H9 (cell line): ENCODE measurements around the gene FANCI. TPM values are rescaled to one million over a fixed set of nuclear protein-coding genes. Genes with fewer than 3 reads are reported as not detected.

Source experiments
- DNase-seq: peaks from one replicate; pipeline ENCODE4 v3.0.0-alpha.2; 2017
- H2AFZ ChIP-seq: one replicate; pipeline ENCODE4 v1.6.1; 2013; ENCODE audit warnings: mild to moderate bottlenecking, low read length, control low read depth, moderate library complexity
- H2AK5ac ChIP-seq: 2 replicates; pipeline ENCODE4 v1.6.1; 2013; ENCODE audit warnings: low read length, control low read depth, mixed read lengths; ENCODE audit not compliant: insufficient read length
- H2BK120ac ChIP-seq: one replicate; pipeline ENCODE4 v1.6.1; 2013; ENCODE audit warnings: low read depth, mild to moderate bottlenecking, low read length, control low read depth, inconsistent platforms; ENCODE audit not compliant: poor library complexity, severe bottlenecking
- H2BK12ac ChIP-seq: 2 replicates; pipeline ENCODE4 v1.6.1; 2013; ENCODE audit warnings: low read length, control low read depth, mixed read lengths, low read depth; ENCODE audit not compliant: insufficient read length
- H2BK15ac ChIP-seq: 2 replicates; pipeline ENCODE4 v1.6.1; 2013; ENCODE audit warnings: low read depth, low read length, control low read depth
- H2BK20ac ChIP-seq: one replicate; pipeline ENCODE4 v1.6.1; 2013; ENCODE audit warnings: low read depth, mild to moderate bottlenecking, low read length, control low read depth, inconsistent platforms; ENCODE audit not compliant: poor library complexity, severe bottlenecking
- H2BK5ac ChIP-seq: 2 replicates; pipeline ENCODE4 v1.6.1; 2013; ENCODE audit warnings: low read length, control low read depth, mixed read lengths; ENCODE audit not compliant: insufficient read length
- H3K14ac ChIP-seq: 2 replicates; pipeline ENCODE4 v1.6.1; 2013; ENCODE audit warnings: low read length, control low read depth; ENCODE audit not compliant: insufficient read depth
- H3K18ac ChIP-seq: 2 replicates; pipeline ENCODE4 v1.6.1; 2013; ENCODE audit warnings: low read depth, mild to moderate bottlenecking, mixed read lengths, low read length, control low read depth; ENCODE audit not compliant: insufficient read length
- H3K23ac ChIP-seq: 2 replicates; pipeline ENCODE4 v1.6.1; 2013; ENCODE audit warnings: low read length, control low read depth, mixed read lengths, low read depth; ENCODE audit not compliant: insufficient read length
- H3K23me2 ChIP-seq: 2 replicates; pipeline ENCODE4 v1.6.1; 2013; ENCODE audit warnings: low read depth, mild to moderate bottlenecking, mixed read lengths, low read length, control low read depth; ENCODE audit not compliant: insufficient read length, poor library complexity, severe bottlenecking
- H3K27ac ChIP-seq: 2 replicates; pipeline ENCODE4 v1.5.1; 2013; ENCODE audit warnings: low read length, control low read depth, mixed read lengths, low read depth; ENCODE audit not compliant: insufficient read length
- H3K27me3 ChIP-seq: 2 replicates; pipeline ENCODE4 v1.6.1; 2013; ENCODE audit warnings: low read length, control low read depth, inconsistent platforms; ENCODE audit not compliant: insufficient read depth
- H3K4ac ChIP-seq: 2 replicates; pipeline ENCODE4 v1.6.1; 2013; ENCODE audit warnings: low read depth, mild to moderate bottlenecking, control low read depth, inconsistent platforms, low read length, moderate library complexity
- H3K4me1 ChIP-seq: 2 replicates; pipeline ENCODE4 v1.6.1; 2013; ENCODE audit warnings: low read length, control low read depth, inconsistent platforms; ENCODE audit not compliant: insufficient read depth
- H3K4me2 ChIP-seq: 2 replicates; pipeline ENCODE4 v1.6.1; 2013; ENCODE audit warnings: low read length, control low read depth, mixed read lengths; ENCODE audit not compliant: insufficient read length, insufficient read depth
- H3K56ac ChIP-seq: 2 replicates; pipeline ENCODE4 v1.6.1; 2013; ENCODE audit warnings: low read depth, mild to moderate bottlenecking, mixed read lengths, low read length, control low read depth; ENCODE audit not compliant: insufficient read length
- H3K79me1 ChIP-seq: 2 replicates; pipeline ENCODE4 v1.6.1; 2013; ENCODE audit warnings: low read depth, mild to moderate bottlenecking, moderate library complexity, low read length, control low read depth, inconsistent platforms; ENCODE audit not compliant: insufficient read depth, poor library complexity, severe bottlenecking
- H3K79me2 ChIP-seq: 2 replicates; pipeline ENCODE4 v1.6.1; 2013; ENCODE audit warnings: low read length, control low read depth, inconsistent platforms; ENCODE audit not compliant: insufficient read depth
- H3K9ac ChIP-seq: 2 replicates; pipeline ENCODE4 v1.6.1; 2013; ENCODE audit warnings: low read length, control low read depth, mixed read lengths; ENCODE audit not compliant: insufficient read length; ENCODE audit errors: extremely low read depth
- H3K9me3 ChIP-seq: one replicate; pipeline ENCODE4 v1.6.1; 2013; ENCODE audit warnings: low read depth, low read length, inconsistent platforms; ENCODE audit not compliant: control insufficient read depth
- H3T11ph ChIP-seq: one replicate; pipeline ENCODE4 v1.6.1; 2013; ENCODE audit warnings: mild to moderate bottlenecking, low read length, control low read depth, inconsistent platforms
- H4K20me1 ChIP-seq: one replicate; pipeline ENCODE4 v1.6.1; 2013; ENCODE audit not compliant: control insufficient read depth, insufficient read length, insufficient read depth
- H4K5ac ChIP-seq: 2 replicates; pipeline ENCODE4 v1.6.1; 2013; ENCODE audit warnings: low read depth, mild to moderate bottlenecking, mixed read lengths, low read length, control low read depth; ENCODE audit not compliant: insufficient read length
- H4K8ac ChIP-seq: replicated peaks from 2 replicates; pipeline ENCODE4 v1.6.1; 2013; ENCODE audit warnings: low read length, control low read depth, mixed read lengths, low read depth; ENCODE audit not compliant: insufficient read length
- H4K91ac ChIP-seq: 2 replicates; pipeline ENCODE4 v1.6.1; 2013; ENCODE audit warnings: low read depth, mild to moderate bottlenecking, moderate library complexity, mixed read lengths, low read length, control low read depth; ENCODE audit not compliant: insufficient read length
- H3K27ac Mint-ChIP-seq, 3 experiments: 2 replicates in 2 of 3; 3 replicates in 1 of 3; pipeline ENCODE4 v1.8.0; 2020 to 2021; ENCODE audit warnings: mixed read lengths in 3 of 3, mild to moderate bottlenecking in 1 of 3, moderate library complexity in 1 of 3
- H3K27me3 Mint-ChIP-seq: 2 replicates; pipeline ENCODE4 v1.8.0; 2021; ENCODE audit warnings: low read depth, mild to moderate bottlenecking, moderate library complexity, mixed read lengths
- H3K36me3 Mint-ChIP-seq, 3 experiments: 2 replicates in 2 of 3; 3 replicates in 1 of 3; pipeline ENCODE4 v1.8.0; 2020 to 2021; ENCODE audit warnings: low read depth in 3 of 3, mixed read lengths in 3 of 3; ENCODE audit not compliant: insufficient read depth in 1 of 3
- H3K4me1 Mint-ChIP-seq, 2 experiments: 2 replicates each; pipeline ENCODE4 v1.8.0; 2020; ENCODE audit warnings: mixed read lengths in 2 of 2
- H3K4me3 Mint-ChIP-seq, 2 experiments: 2 replicates in 1 of 2; 3 replicates in 1 of 2; pipeline ENCODE4 v1.8.0; 2020 to 2021; ENCODE audit warnings: mild to moderate bottlenecking in 2 of 2, mixed read lengths in 2 of 2, moderate library complexity in 1 of 2
- H3K9me3 Mint-ChIP-seq, 2 experiments: 2 replicates in 1 of 2; 3 replicates in 1 of 2; pipeline ENCODE4 v1.8.0; 2020; ENCODE audit warnings: mild to moderate bottlenecking in 2 of 2, mixed read lengths in 2 of 2, moderate library complexity in 1 of 2
- CTCF ChIP-seq: fragments of 200-600 bp; sonication (generic); conservative IDR thresholded peaks from 3 replicates; pipeline ENCODE4 v1.8.0; 2021; ENCODE audit warnings: antibody characterized with exemption, mild to moderate bottlenecking
- WGBS: extraction: QIAGEN DNeasy Blood & Tissue Kit; methylation state at CpG from one replicate; pipeline ENCODE4 v1.1.7; 2013; ENCODE audit warnings: missing lambda C conversion rate, low lambda C conversion rate, mixed read lengths; ENCODE audit not compliant: insufficient read length; ENCODE audit errors: extremely low coverage; 5-methylcytosine and 5-hydroxymethylcytosine counted together
- total RNA-seq: library from RNA; stranded (reverse); gene quantifications from 2 replicates; pipeline ENCODE4 v1.2.1, GENCODE V29; 2021

FANCI gene
- total RNA-seq, 1 experiment from 2014 or later: 106 TPM

- Mint-ChIP-seq H3K9me3 (peaks cover 2 to 4% of the 10 kb centered on the region in 2 experiments; a peak in 2 of 5 replicates), H3K36me3 (peaks cover 42 to 55% (median 51%) of the 10 kb centered on the region in 3 experiments), H3K4me3 (peak overlapping the region; percentile 30 to 64), H3K4me1 (peaks cover 15 to 26% of the 10 kb centered on the region in 2 experiments), H3K27ac (no peak overlapping the region), H3K27me3 (peaks cover 26% of the 10 kb centered on the region)
- H4K8ac ChIP-seq: no peak overlapping the region
- no peak overlapping the region for H2BK120ac ChIP-seq
- no CpG with 5 or more reads among the region's 10 CpGs for WGBS
- no peak overlapping the region for H4K91ac ChIP-seq
- peak; percentile 51 for DNase-seq
- no peak overlapping the region for H2BK12ac ChIP-seq
- H3K79me1 ChIP-seq: no peaks in the 10 kb centered on the region
- H2BK15ac ChIP-seq: no peak overlapping the region
- H3K4me2 ChIP-seq: no peak overlapping the region
- H4K20me1 ChIP-seq: no peaks in the 10 kb centered on the region
- H3K9me3 ChIP-seq: no peaks in the 10 kb centered on the region
- H4K5ac ChIP-seq: no peak overlapping the region
- H3K56ac ChIP-seq: no peak overlapping the region
- no peak overlapping the region for H3K23ac ChIP-seq
- H3T11ph ChIP-seq: no peak overlapping the region
- H3K18ac ChIP-seq: no peak overlapping the region
- no peak overlapping the region for H3K4ac ChIP-seq
- H2AK5ac ChIP-seq: no peak overlapping the region
- no peak overlapping the region for H3K14ac ChIP-seq
- TF ChIP-seq CTCF: peak; percentile 71
- no peak overlapping the region for H2AFZ ChIP-seq
- no peaks in the 10 kb centered on the region; the same call in 1 of the 2 replicates for H3K27me3 ChIP-seq
- H3K23me2 ChIP-seq: peaks cover 12% of the 10 kb centered on the region
- H3K4me1 ChIP-seq: no peaks in the 10 kb centered on the region
- no peak overlapping the region for H2BK20ac ChIP-seq
- no peak overlapping the region for H3K27ac ChIP-seq
- H2BK5ac ChIP-seq: no peak overlapping the region
- no peak overlapping the region for H3K9ac ChIP-seq
- H3K79me2 ChIP-seq: no peaks in the 10 kb centered on the region
Observed at GRCh38 chr15:89332446-89332845, 88.7 kb downstream of the FANCI start.
